DMS153 (cell line): ENCODE results near the gene TMEM154.

Source experiments
- DNase-seq: peaks from one replicate; lab custom pipeline; 2025; lab: John Stamatoyannopoulos, UW

The TMEM154 gene

GRCh38 chr4:152629908-152630307, 49.9 kb downstream of the TMEM154 start:
- no peak for DNase-seq

- DNase-seq, result no peak
These were observed 51.7 kb downstream of the TMEM154 start for GRCh38 chr4:152628128-152628527.

- no peak for DNase-seq
These were observed 53.0 kb downstream of the TMEM154 start for GRCh38 chr4:152626790-152627189.

- no peak for DNase-seq
These were observed 58.9 kb downstream of the TMEM154 start for GRCh38 chr4:152620915-152621314.

- no peak for DNase-seq
These were observed 59.6 kb downstream of the TMEM154 start for GRCh38 chr4:152620218-152620617.

GRCh38 chr4:152619556-152619955, 60.2 kb downstream of the TMEM154 start:
- no peak for DNase-seq

- DNase-seq, result no peak
These were observed 60.8 kb downstream of the TMEM154 start for GRCh38 chr4:152618971-152619370.

- no peak for DNase-seq
These were observed 63.0 kb downstream of the TMEM154 start for GRCh38 chr4:152616804-152617203.

- DNase-seq, result no peak
These were observed 65.7 kb downstream of the TMEM154 start for GRCh38 chr4:152613841-152614721.

- peak; percentile 70 for DNase-seq
These were observed 66.4 kb downstream of the TMEM154 start for GRCh38 chr4:152613351-152613750.

GRCh38 chr4:152610131-152610530, 69.7 kb downstream of the TMEM154 start:
- DNase-seq, result no peak

GRCh38 chr4:152609481-152609880, 70.3 kb downstream of the TMEM154 start:
- no peak for DNase-seq

- no peak for DNase-seq
These were observed 72.6 kb downstream of the TMEM154 start for GRCh38 chr4:152607178-152607577.

GRCh38 chr4:152606753-152607152, 73.0 kb downstream of the TMEM154 start:
- no peak for DNase-seq

GRCh38 chr4:152605641-152606335, 74.0 kb downstream of the TMEM154 start:
- no peak for DNase-seq

- DNase-seq, result no peak
These were observed 74.8 kb downstream of the TMEM154 start for GRCh38 chr4:152605031-152605430.

- DNase-seq, result peak; percentile 7
These were observed 78.6 kb downstream of the TMEM154 start for GRCh38 chr4:152601156-152601555.

- no peak for DNase-seq
These were observed 80.2 kb downstream of the TMEM154 start for GRCh38 chr4:152599636-152600035.

GRCh38 chr4:152599095-152599494, 80.7 kb downstream of the TMEM154 start:
- DNase-seq, result no peak

- DNase-seq, result no peak
These were observed 81.3 kb downstream of the TMEM154 start for GRCh38 chr4:152598454-152598853.

- peak; percentile 83 for DNase-seq
These were observed 84.5 kb downstream of the TMEM154 start for GRCh38 chr4:152594978-152595925.

GRCh38 chr4:152594057-152594456, 85.7 kb downstream of the TMEM154 start:
- no peak for DNase-seq
